CD14-positive monocyte (primary cell): ENCODE measurements around the gene CST9L. TPM values are rescaled to one million over a fixed set of nuclear protein-coding genes. Genes with fewer than 3 reads are reported as not detected.
A peak's percentile ranks its signal among the peaks of the same experiment; 100 is the strongest.

ENCODE experiments used
- DNase-seq, 3 donors: peaks; one replicate each; pipeline ENCODE4 v3.0.0-alpha.2; 2011 to 2022
- H2AFZ ChIP-seq: 2 replicates; pipeline ENCODE4 v1.6.0; 2012; ENCODE audit warnings: mild to moderate bottlenecking, low read depth, low read length, inconsistent platforms; ENCODE audit not compliant: insufficient read depth, poor library complexity, severe bottlenecking
- H3K27ac ChIP-seq, 2 donors: 1 replicate in 1 of 2; 2 replicates in 1 of 2; pipeline ENCODE4 v1.5.1; 2012 to 2013; ENCODE audit warnings: low read length in 2 of 2, control low read depth in 1 of 2, inconsistent platforms in 1 of 2, low read depth in 1 of 2, mild to moderate bottlenecking in 1 of 2
- H3K27me3 ChIP-seq, 2 donors: one replicate each; pipeline versions ENCODE4 v1.6.0 to v1.6.1; 2011 to 2013; ENCODE audit warnings: low read length in 2 of 2; ENCODE audit not compliant: control insufficient read depth in 2 of 2, insufficient read depth in 2 of 2
- H3K36me3 ChIP-seq, 2 donors: replicated peaks in 1 of 2; 1 replicate in 1 of 2; 2 replicates in 1 of 2; pipeline versions ENCODE4 v1.5.1 to v1.6.1; 2012 to 2013; ENCODE audit warnings: low read length in 2 of 2, control low read depth in 1 of 2, inconsistent platforms in 1 of 2, mild to moderate bottlenecking in 1 of 2; ENCODE audit not compliant: insufficient read depth in 2 of 2, control insufficient read depth in 1 of 2
- H3K4me1 ChIP-seq, 2 donors: 1 replicate in 1 of 2; 2 replicates in 1 of 2; pipeline versions ENCODE4 v1.5.1 to v1.6.1; 2012 to 2013; ENCODE audit warnings: low read length in 2 of 2, control low read depth in 1 of 2, inconsistent platforms in 1 of 2, mild to moderate bottlenecking in 1 of 2, moderate library complexity in 1 of 2; ENCODE audit not compliant: insufficient read depth in 2 of 2, control insufficient read depth in 1 of 2
- H3K4me2 ChIP-seq: replicated peaks from 2 replicates; pipeline ENCODE3; 2012; ENCODE audit warnings: low read length, moderate library complexity, mild to moderate bottlenecking; ENCODE audit not compliant: poor library complexity, severe bottlenecking; ENCODE audit errors: extremely low read depth
- H3K4me3 ChIP-seq, 3 experiments: fragments of 200-600 bp in 1 of 3; sonication (generic) in 1 of 3; replicated peaks in 1 of 3; 1 replicate in 2 of 3; 2 replicates in 1 of 3; pipeline ENCODE4 v1.5.1; 2011 to 2013; ENCODE audit warnings: low read length in 3 of 3, mild to moderate bottlenecking in 3 of 3, control low read depth in 2 of 3, low read depth in 2 of 3, inconsistent platforms in 1 of 3, moderate library complexity in 1 of 3
- H3K79me2 ChIP-seq: 2 replicates; pipeline ENCODE4 v1.6.0; 2012; ENCODE audit warnings: mild to moderate bottlenecking, control low read depth, inconsistent platforms, low read length, moderate library complexity; ENCODE audit not compliant: insufficient read depth
- H3K9ac ChIP-seq: 2 replicates; pipeline ENCODE4 v1.6.0; 2017; ENCODE audit warnings: low read length, mild to moderate bottlenecking; ENCODE audit not compliant: insufficient read depth, poor library complexity, severe bottlenecking
- H3K9me3 ChIP-seq, 2 donors: replicated peaks in 1 of 2; 1 replicate in 1 of 2; 2 replicates in 1 of 2; pipeline versions ENCODE4 v1.5.1 to v1.6.1; 2012 to 2013; ENCODE audit warnings: low read length in 2 of 2, control low read depth in 1 of 2; ENCODE audit not compliant: control insufficient read depth in 1 of 2, insufficient read depth in 1 of 2
- H4K20me1 ChIP-seq: 2 replicates; pipeline ENCODE4 v1.6.0; 2012; ENCODE audit warnings: mild to moderate bottlenecking, low read length, control low read depth, moderate library complexity; ENCODE audit not compliant: insufficient read depth
- H3K27ac Mint-ChIP-seq, 7 donors: one replicate each; pipeline ENCODE4 v1.8.0; 2020; ENCODE audit warnings: mild to moderate bottlenecking in 7 of 7, mixed read lengths in 7 of 7, moderate library complexity in 6 of 7, inconsistent platforms in 2 of 7
- H3K27me3 Mint-ChIP-seq, 3 donors: one replicate each; pipeline ENCODE4 v1.8.0; 2021 to 2022; ENCODE audit warnings: low read depth in 3 of 3, mild to moderate bottlenecking in 3 of 3, mixed read lengths in 3 of 3, moderate library complexity in 3 of 3, inconsistent platforms in 1 of 3
- H3K36me3 Mint-ChIP-seq, 2 donors: one replicate each; pipeline ENCODE4 v1.8.0; 2020; ENCODE audit warnings: mixed read lengths in 2 of 2, inconsistent platforms in 1 of 2, mild to moderate bottlenecking in 1 of 2
- H3K4me1 Mint-ChIP-seq: one replicate; pipeline ENCODE4 v1.8.0; 2020; ENCODE audit warnings: mild to moderate bottlenecking, mixed read lengths
- H3K4me3 Mint-ChIP-seq, 2 donors: one replicate each; pipeline ENCODE4 v1.8.0; 2020; ENCODE audit warnings: mild to moderate bottlenecking in 2 of 2, mixed read lengths in 2 of 2, moderate library complexity in 1 of 2
- H3K9me3 Mint-ChIP-seq, 7 donors: one replicate each; pipeline ENCODE4 v1.8.0; 2020 to 2022; ENCODE audit warnings: mixed read lengths in 7 of 7, mild to moderate bottlenecking in 6 of 7, moderate library complexity in 6 of 7, inconsistent platforms in 2 of 7
- WGBS: methylation state at CpG from one replicate; pipeline ENCODE4 v1.1.5; 2013; ENCODE audit warnings: missing lambda C conversion rate; ENCODE audit not compliant: insufficient coverage; 5-methylcytosine and 5-hydroxymethylcytosine counted together
- intact Hi-C, 2 donors: fragments of 100-400 bp; cut with micrococcal nuclease; formaldehyde crosslinking; loops; one replicate each; pipeline versions ENCODE4 v1.15.0 to v1.15.1; 2023
- polyA plus RNA-seq, 3 donors: library from polyadenylated mRNA; depleted of rRNA in 1 of 3; unstranded in 2 of 3; stranded (reverse) in 1 of 3; fragments of 300-500 nt in 2 of 3; fragments of >200 nt in 1 of 3; fragmentation: Illumina TruSeq in 2 of 3; gene quantifications; 1 replicate in 2 of 3; 2 replicates in 1 of 3; pipeline ENCODE4 v1.2.3, GENCODE V29; 2012 to 2021
- TF ChIP-seq, protein P1 (sequence below): fragments of 200-600 bp; IDR thresholded peaks from one replicate; pipeline ENCODE4 v1.8.0; 2022; ENCODE audit warnings: antibody characterized with exemption, mild to moderate bottlenecking

CST9L gene
- polyA plus RNA-seq, 3 donors, result not detected

DNA sequence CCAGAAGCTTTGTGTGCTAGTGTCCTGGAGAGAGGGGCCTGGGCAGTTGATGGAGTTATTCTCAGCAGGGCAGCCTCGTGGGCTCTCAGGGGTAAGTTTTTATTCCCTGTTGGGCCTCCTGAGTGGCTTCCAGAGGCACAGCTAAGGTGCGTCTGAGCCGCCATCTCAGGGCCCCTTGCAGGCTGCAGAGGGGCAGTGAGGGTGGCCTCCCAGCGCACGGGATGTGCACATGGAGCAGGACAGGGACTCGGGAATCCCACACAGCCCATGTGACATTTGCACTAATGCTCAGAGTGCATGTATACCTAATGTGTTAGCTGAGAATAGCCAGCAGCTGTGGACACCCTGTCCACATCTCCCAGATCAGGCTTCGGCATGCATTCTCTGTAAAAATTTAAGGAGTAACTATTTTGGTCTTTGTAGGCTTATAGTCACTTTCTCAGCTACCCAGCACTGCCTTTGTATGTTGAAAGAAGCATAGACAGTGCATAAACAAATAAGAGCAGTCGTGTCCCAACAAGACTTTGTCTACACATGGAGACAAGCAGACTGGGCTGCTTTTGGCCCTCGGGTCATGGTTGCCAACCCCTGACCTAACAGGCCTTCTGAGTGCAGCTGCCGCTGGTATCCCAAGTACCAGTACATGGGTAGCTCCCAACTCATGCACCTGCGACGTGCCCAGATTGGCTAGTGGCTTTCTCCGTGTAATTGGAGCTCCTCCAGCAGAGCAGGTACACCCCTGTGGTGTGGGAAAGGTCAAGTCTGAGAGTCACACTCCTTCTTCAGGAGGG is 18.6 kb upstream of the CST9L start:
- no peak overlapping the region for H3K4me2 ChIP-seq
- intact Hi-C loops, result no loop called here
- no peak overlapping the region for H3K9ac ChIP-seq
- H3K27ac ChIP-seq, result no peak overlapping the region
- H3K9me3 ChIP-seq, result no peaks in the 10 kb centered on the region
- Mint-ChIP-seq H3K4me3 (no peak overlapping the region), H3K36me3 (no peaks in the 10 kb centered on the region), H3K27ac (no peak overlapping the region), H3K9me3 (peaks cover 0 to 1% (median 0%) of the 10 kb centered on the region in 7 donors), H3K27me3 (peaks cover 3 to 14% (median 11%) of the 10 kb centered on the region in 3 donors), H3K4me1 (peaks cover 9% of the 10 kb centered on the region)
- no peak overlapping the region for H2AFZ ChIP-seq
- H3K79me2 ChIP-seq, result no peaks in the 10 kb centered on the region
- H3K27me3 ChIP-seq, result no peaks in the 10 kb centered on the region
- no peak overlapping the region for H3K4me3 ChIP-seq
- TF ChIP-seq, protein P1, sequence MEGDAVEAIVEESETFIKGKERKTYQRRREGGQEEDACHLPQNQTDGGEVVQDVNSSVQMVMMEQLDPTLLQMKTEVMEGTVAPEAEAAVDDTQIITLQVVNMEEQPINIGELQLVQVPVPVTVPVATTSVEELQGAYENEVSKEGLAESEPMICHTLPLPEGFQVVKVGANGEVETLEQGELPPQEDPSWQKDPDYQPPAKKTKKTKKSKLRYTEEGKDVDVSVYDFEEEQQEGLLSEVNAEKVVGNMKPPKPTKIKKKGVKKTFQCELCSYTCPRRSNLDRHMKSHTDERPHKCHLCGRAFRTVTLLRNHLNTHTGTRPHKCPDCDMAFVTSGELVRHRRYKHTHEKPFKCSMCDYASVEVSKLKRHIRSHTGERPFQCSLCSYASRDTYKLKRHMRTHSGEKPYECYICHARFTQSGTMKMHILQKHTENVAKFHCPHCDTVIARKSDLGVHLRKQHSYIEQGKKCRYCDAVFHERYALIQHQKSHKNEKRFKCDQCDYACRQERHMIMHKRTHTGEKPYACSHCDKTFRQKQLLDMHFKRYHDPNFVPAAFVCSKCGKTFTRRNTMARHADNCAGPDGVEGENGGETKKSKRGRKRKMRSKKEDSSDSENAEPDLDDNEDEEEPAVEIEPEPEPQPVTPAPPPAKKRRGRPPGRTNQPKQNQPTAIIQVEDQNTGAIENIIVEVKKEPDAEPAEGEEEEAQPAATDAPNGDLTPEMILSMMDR, result no peak
- no peak for DNase-seq
- no peaks in the 10 kb centered on the region for H4K20me1 ChIP-seq
- peaks cover 0 to 4% of the 10 kb centered on the region in 2 donors for H3K4me1 ChIP-seq
- no peaks in the 10 kb centered on the region for H3K36me3 ChIP-seq
- 86% methylated on average over 10 of the region's 13 CpGs for WGBS

DNA sequence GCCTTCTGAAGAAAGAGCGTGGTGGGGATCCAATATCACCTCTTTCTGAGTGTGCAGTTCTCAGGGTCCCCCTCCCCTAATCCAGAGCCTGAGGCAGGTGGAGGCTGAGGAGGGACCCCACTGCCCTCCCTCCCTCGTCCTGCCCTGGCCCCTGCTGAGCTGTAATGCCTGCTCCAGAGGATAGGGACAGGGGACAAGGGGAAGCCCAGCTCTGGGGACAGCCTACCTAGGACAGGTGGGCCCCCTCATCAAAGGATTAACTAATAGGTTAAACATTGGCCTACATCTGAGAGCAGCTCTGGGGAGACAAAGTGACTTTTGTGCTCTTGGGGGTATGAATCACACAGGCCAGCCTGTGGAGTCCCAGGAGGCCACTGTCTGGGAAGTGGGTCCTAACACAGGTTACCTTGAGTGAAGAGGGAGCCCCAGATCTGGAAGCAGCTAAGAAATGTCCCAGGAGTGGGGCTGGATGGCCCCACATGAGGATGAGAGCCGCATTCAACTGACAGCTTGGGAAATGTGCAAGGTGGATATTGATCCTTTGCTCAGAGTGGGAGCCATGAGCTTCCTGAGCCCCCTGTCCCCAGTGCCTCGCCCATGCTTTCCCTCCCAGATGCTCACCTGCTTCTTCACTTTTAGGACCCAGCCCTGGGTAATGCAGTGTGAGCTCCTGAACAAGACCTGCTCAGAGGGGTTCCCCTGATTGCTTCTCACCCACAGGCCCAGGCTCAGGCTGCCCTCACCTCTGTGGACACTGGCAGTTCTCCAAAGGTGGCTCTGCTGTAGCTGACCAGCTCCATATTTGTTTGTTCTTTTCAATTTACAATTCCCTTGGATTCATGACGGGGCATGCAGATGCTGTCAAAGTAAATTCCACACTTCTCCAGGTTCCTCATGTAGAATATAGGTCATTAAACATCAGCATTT is 17.8 kb upstream of the CST9L start:
- intact Hi-C loops, result no loop called here

More for the DNA sequence above, 17.8 kb upstream of the CST9L start:
- no peak overlapping the region for H3K4me2 ChIP-seq
- H3K79me2 ChIP-seq, result no peaks in the 10 kb centered on the region
- WGBS, result 100% methylated on average over 1 of the region's 5 CpGs
- H3K27ac ChIP-seq, result no peak overlapping the region
- TF ChIP-seq, protein P1, result no peak
- peaks cover 0 to 3% (median 1%) of the 10 kb centered on the region in 7 donors for H3K9me3 Mint-ChIP-seq
- H3K9me3 ChIP-seq, result no peaks in the 10 kb centered on the region
- peak overlapping the region in 2 of 7 donors; percentile 8 to 23 for H3K27ac Mint-ChIP-seq
- DNase-seq, result no peak
- H3K4me1 Mint-ChIP-seq, result peaks cover 9% of the 10 kb centered on the region
- H3K9ac ChIP-seq, result no peak overlapping the region
- no peak overlapping the region for H3K4me3 Mint-ChIP-seq
- no peaks in the 10 kb centered on the region for H3K36me3 Mint-ChIP-seq
- H3K27me3 Mint-ChIP-seq, result peaks cover 3 to 17% (median 11%) of the 10 kb centered on the region in 3 donors
- H3K36me3 ChIP-seq, result no peaks in the 10 kb centered on the region
- no peak overlapping the region for H2AFZ ChIP-seq
- no peaks in the 10 kb centered on the region for H4K20me1 ChIP-seq
- H3K27me3 ChIP-seq, result no peaks in the 10 kb centered on the region
- no peak overlapping the region for H3K4me3 ChIP-seq
- peaks cover 0 to 4% of the 10 kb centered on the region in 2 donors for H3K4me1 ChIP-seq
